Measurements from ENCODE around the gene BACH2. TPM values are rescaled to one million over a fixed set of nuclear protein-coding genes. Genes with fewer than 3 reads are reported as not detected.

The BACH2 gene
- total and polyA plus RNA-seq, 2 of the 4 experiments (the other 2 are of a cell fraction) = 1.3 to 1.4 TPM

- POLR2A ChIA-PET (ENCODE audit: unreplicated experiment) = no interaction called here
- Histone ChIP-seq H2BK5ac (ENCODE audit: low read depth, low read length, poor library complexity, severe bottlenecking) (no peak overlapping the region), H4K20me1 (ENCODE audit: insufficient read depth, low read length) (no peaks in the 10 kb centered on the region), H4K5ac (ENCODE audit: low read depth, low read length) (no peak overlapping the region), H2AFZ (replicated peaks; ENCODE audit: low read length, poor library complexity) (no peak overlapping the region), H2BK120ac (ENCODE audit: low read depth, low read length) (no peak overlapping the region), H3K23ac (ENCODE audit: low read depth, low read length) (no peak overlapping the region), H3K79me1 (ENCODE audit: low read depth in 1 of 2, low read length in 2 of 2) (no peaks in the 10 kb centered on the region), H3K9ac (ENCODE audit: low read depth, low read length) (no peak overlapping the region), H3K4me2 (ENCODE audit: low read depth, low read length) (no peak overlapping the region), H3K14ac (replicated peaks; ENCODE audit: low read depth, low read length) (no peak overlapping the region), H2BK20ac (ENCODE audit: low read depth, low read length) (no peak overlapping the region), H3K56ac (ENCODE audit: extremely low read depth, insufficient read depth, low read length) (no peak overlapping the region), H3K9me3 (ENCODE audit: control insufficient read depth, insufficient read depth, low read length) (no peaks in the 10 kb centered on the region), H3K4me3 (ENCODE audit: insufficient read depth, low read depth, low read length) (no peak overlapping the region), H3K18ac (ENCODE audit: low read depth, low read length) (no peak overlapping the region), H2AK9ac (replicated peaks; ENCODE audit: low read depth, low read length, poor library complexity) (no peak overlapping the region), H3K4ac (ENCODE audit: low read depth, low read length) (no peak overlapping the region), H4K91ac (ENCODE audit: insufficient read depth, low read depth, low read length) (no peak overlapping the region), H3K36me3 (ENCODE audit: control insufficient read depth, insufficient read depth, low read length) (no peaks in the 10 kb centered on the region), H2BK15ac (ENCODE audit: low read depth, low read length) (no peak overlapping the region), H2AK5ac (ENCODE audit: low read depth, low read length) (no peak overlapping the region), H3K4me1 (ENCODE audit: control insufficient read depth, insufficient read depth, low read length) (0 out of 2 replicates have a peak, but pooled peaks cover 3% of the 10 kb centered on the region), H3K27me3 (ENCODE audit: control insufficient read depth, insufficient read depth, low read length) (no peaks in the 10 kb centered on the region), H3K9me1 (ENCODE audit: insufficient read depth, low read length) (peaks cover 10% of the 10 kb centered on the region; the same call in 1 of the 2 replicates), H3K27ac (ENCODE audit: insufficient read depth, low read length) (no peak overlapping the region), H4K8ac (ENCODE audit: low read depth in 2 of 2, low read length in 2 of 2) (no peak overlapping the region)
- no peak for ATAC-seq (ENCODE audit: low read depth)
- no CpG with 5 or more reads among the region's 2 CpGs for WGBS, 2 experiments (ENCODE audit: extremely low coverage in 2 of 2, insufficient read length in 1 of 2)
- no peak for TF ChIP-seq MAFK (IDR thresholded peaks at IDR 0.05; ENCODE audit: low read depth, low read length)
- no peak for TF ChIP-seq FOS (IDR thresholded peaks at IDR 0.05; ENCODE audit: low read depth, low read length)
- dilution Hi-C loops (cut with HindIII; ENCODE audit: low sequenced_read_pairs, unreplicated experiment) = no loop called here
- CTCF ChIA-PET = no interaction called here
- DNase-seq = no peak
- in situ Hi-C loops (cut with MboI; ENCODE audit: low sequenced_read_pairs) = no loop called here
- no TSS peak for BruUV-seq (replicated peaks)
- intact Hi-C loops (cut with micrococcal nuclease) = no loop called here
Measured at GRCh38 chr6:90065173-90065572, 231.5 kb downstream of the BACH2 start.
